ENCODE data around the gene GPSM3. TPM values are rescaled to one million over a fixed set of nuclear protein-coding genes. Genes with fewer than 3 reads are reported as not detected.

GPSM3 gene
- total and polyA plus RNA-seq, 2 experiments from 2014 or later = 5.4 to 7.3 TPM

DNA sequence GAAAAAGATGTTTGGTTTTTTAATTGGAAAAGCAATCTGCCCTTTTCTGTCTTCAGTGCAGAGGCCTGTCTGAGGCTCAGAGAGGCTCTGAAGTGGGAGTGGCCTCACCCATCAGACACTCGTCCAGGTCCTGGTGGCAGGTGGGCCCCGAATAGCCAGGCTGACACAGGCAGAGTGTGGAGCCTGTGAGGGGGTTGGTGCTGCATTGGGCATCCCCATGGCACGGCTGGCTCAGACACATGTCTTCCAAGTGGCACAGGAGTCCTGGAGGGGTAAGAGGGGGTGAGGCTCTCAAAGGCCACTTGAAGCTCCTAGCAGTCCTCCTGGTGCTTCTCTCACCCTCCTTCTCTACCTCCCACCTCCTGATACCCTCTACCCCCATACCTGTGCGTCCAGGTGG, 27.6 kb upstream of the GPSM3 start:
- TF ChIP-seq EZH2phosphoT487 (IDR thresholded peaks at IDR 0.05; ENCODE audit: insufficient read depth, low read depth) (no peak), EZH2 (IDR thresholded peaks at IDR 0.05; ENCODE audit: insufficient read depth, poor library complexity, severe bottlenecking) (no peak)
- Histone ChIP-seq H3K9me2 (ENCODE audit: insufficient read depth) (no peaks in the 10 kb centered on the region), H4K20me1 (ENCODE audit: insufficient read depth) (no peaks in the 10 kb centered on the region), H2AFZ (no peak overlapping the region), H3K4me3 (no peak overlapping the region), H3F3A (ENCODE audit: insufficient read depth) (no peaks in the 10 kb centered on the region), H3K9me3 (ENCODE audit: low read depth) (no peaks in the 10 kb centered on the region), H3K79me2 (ENCODE audit: insufficient read depth) (no peaks in the 10 kb centered on the region), H3K27ac (no peak overlapping the region), H3K4me1 (ENCODE audit: insufficient read depth) (no peaks in the 10 kb centered on the region), H3K9ac (no peak overlapping the region), H3K27me3 (replicated peaks; ENCODE audit: insufficient read depth) (no peaks in the 10 kb centered on the region), H3K4me2 (ENCODE audit: unreplicated experiment) (no peak overlapping the region), H3K36me3 (ENCODE audit: low read depth) (no peaks in the 10 kb centered on the region)
- in situ Hi-C loops (cut with MboI) = no loop called here
- DNase-seq = no peak
- WGBS, 2 experiments (ENCODE audit: low coverage in 1 of 2, low lambda C conversion rate in 2 of 2, missing lambda C conversion rate in 2 of 2) = 33 to 42% methylated on average over 4 of the region's 4 CpGs

DNA sequence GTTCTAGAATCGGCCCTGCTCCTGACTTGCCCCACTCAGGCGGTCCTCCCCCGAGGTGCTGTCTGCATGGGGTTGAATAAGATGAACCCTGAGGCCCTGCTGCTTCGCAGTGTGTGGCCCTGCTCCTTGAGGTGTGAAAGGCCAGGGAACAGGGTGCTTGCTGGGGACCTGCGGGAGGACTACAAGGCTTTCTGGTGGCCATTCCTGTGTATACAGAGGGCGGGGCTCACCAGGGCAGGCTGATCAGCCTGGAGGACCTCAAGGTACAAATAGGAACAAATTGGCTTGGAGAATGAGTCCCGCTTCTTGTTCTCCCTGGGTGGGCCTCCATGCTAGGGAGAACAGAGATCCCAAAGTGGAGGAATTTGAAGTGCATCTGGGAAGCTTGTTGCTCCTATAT, 25.7 kb upstream of the GPSM3 start:
- in situ Hi-C loops (cut with MboI) = no loop called here
- Histone ChIP-seq H3K4me3 (no peak overlapping the region), H4K20me1 (ENCODE audit: insufficient read depth) (no peaks in the 10 kb centered on the region), H3K4me1 (ENCODE audit: insufficient read depth) (no peaks in the 10 kb centered on the region), H3K4me2 (ENCODE audit: unreplicated experiment) (no peak overlapping the region), H2AFZ (no peak overlapping the region), H3K36me3 (ENCODE audit: low read depth) (no peaks in the 10 kb centered on the region), H3K79me2 (ENCODE audit: insufficient read depth) (no peaks in the 10 kb centered on the region), H3K27me3 (replicated peaks; ENCODE audit: insufficient read depth) (no peaks in the 10 kb centered on the region), H3K9me2 (ENCODE audit: insufficient read depth) (no peaks in the 10 kb centered on the region), H3K9ac (no peak overlapping the region), H3F3A (ENCODE audit: insufficient read depth) (no peaks in the 10 kb centered on the region), H3K9me3 (ENCODE audit: low read depth) (no peaks in the 10 kb centered on the region), H3K27ac (no peak overlapping the region)
- no peak for TF ChIP-seq EZH2phosphoT487 (IDR thresholded peaks at IDR 0.05; ENCODE audit: insufficient read depth, low read depth)
- no peak for TF ChIP-seq EZH2 (IDR thresholded peaks at IDR 0.05; ENCODE audit: insufficient read depth, poor library complexity, severe bottlenecking)
- DNase-seq = no peak
- 53% methylated on average over 7 of the region's 7 CpGs for WGBS, 2 experiments (ENCODE audit: low coverage in 1 of 2, low lambda C conversion rate in 2 of 2, missing lambda C conversion rate in 2 of 2)

DNA sequence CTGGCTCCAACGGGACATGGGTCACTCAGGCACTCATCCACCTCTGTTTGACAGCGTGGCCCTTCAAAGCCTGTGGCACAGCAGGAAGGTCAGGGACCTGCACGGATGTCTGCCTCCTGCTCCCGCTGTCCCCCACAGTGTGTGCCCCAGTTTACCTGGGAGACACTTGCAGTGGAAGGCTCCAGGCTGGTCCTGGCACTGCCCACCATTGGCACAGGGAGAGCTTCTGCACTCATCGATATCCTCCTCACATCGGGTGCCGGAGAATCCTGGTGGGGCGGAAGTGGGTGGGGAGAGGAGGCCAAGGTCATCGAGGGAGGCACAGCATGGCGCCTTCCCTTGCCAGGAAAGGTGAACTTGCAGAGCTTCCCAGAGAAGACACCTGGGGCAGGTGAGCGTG, 24.6 kb upstream of the GPSM3 start:
- Histone ChIP-seq H4K20me1 (ENCODE audit: insufficient read depth) (no peaks in the 10 kb centered on the region), H2AFZ (no peak overlapping the region), H3K4me2 (ENCODE audit: unreplicated experiment) (no peak overlapping the region), H3K4me1 (ENCODE audit: insufficient read depth) (no peaks in the 10 kb centered on the region), H3K9me3 (ENCODE audit: low read depth) (no peaks in the 10 kb centered on the region), H3K4me3 (no peak overlapping the region), H3K27ac (no peak overlapping the region), H3K9me2 (ENCODE audit: insufficient read depth) (no peaks in the 10 kb centered on the region), H3K9ac (no peak overlapping the region), H3F3A (ENCODE audit: insufficient read depth) (no peaks in the 10 kb centered on the region), H3K36me3 (ENCODE audit: low read depth) (no peaks in the 10 kb centered on the region), H3K27me3 (replicated peaks; ENCODE audit: insufficient read depth) (no peaks in the 10 kb centered on the region), H3K79me2 (ENCODE audit: insufficient read depth) (no peaks in the 10 kb centered on the region)
- 70 to 72% methylated on average over 11 of the region's 11 CpGs for WGBS, 2 experiments (ENCODE audit: low coverage in 1 of 2, low lambda C conversion rate in 2 of 2, missing lambda C conversion rate in 2 of 2)
- TF ChIP-seq EZH2phosphoT487 (IDR thresholded peaks at IDR 0.05; ENCODE audit: insufficient read depth, low read depth) = no peak
- no peak for TF ChIP-seq EZH2 (IDR thresholded peaks at IDR 0.05; ENCODE audit: insufficient read depth, poor library complexity, severe bottlenecking)
- no peak for DNase-seq
- in situ Hi-C loops (cut with MboI) = no loop called here

DNA sequence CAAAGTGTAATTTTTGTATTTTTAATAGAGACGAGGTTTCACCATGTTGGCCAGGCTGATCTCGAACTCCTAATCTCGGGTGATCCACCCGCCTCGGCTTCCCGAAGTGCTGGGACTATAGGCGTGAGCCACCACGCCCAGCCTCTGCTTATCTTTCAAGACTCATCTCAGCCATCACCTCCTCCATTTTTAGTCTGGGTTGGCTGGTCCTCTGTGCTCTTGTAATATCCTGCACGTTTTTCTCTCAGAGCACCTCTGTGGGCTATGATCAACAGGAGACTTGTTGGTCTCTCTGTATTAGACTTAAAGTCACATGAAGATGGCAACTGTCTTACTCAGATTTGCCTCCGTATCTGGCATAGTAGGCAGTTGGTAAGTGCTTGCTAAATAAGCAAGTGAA, 23.8 kb upstream of the GPSM3 start:
- Histone ChIP-seq H3K9me2 (ENCODE audit: insufficient read depth) (no peaks in the 10 kb centered on the region), H3K27ac (no peak overlapping the region), H3K36me3 (ENCODE audit: low read depth) (no peaks in the 10 kb centered on the region), H3K9ac (no peak overlapping the region), H3K4me3 (no peak overlapping the region), H3F3A (ENCODE audit: insufficient read depth) (no peaks in the 10 kb centered on the region), H3K4me1 (ENCODE audit: insufficient read depth) (no peaks in the 10 kb centered on the region), H2AFZ (no peak overlapping the region), H3K27me3 (replicated peaks; ENCODE audit: insufficient read depth) (no peaks in the 10 kb centered on the region), H3K4me2 (ENCODE audit: unreplicated experiment) (no peak overlapping the region), H3K9me3 (ENCODE audit: low read depth) (no peaks in the 10 kb centered on the region), H3K79me2 (ENCODE audit: insufficient read depth) (no peaks in the 10 kb centered on the region), H4K20me1 (ENCODE audit: insufficient read depth) (no peaks in the 10 kb centered on the region)
- DNase-seq = no peak
- no peak for TF ChIP-seq EZH2phosphoT487 (IDR thresholded peaks at IDR 0.05; ENCODE audit: insufficient read depth, low read depth)
- TF ChIP-seq EZH2 (IDR thresholded peaks at IDR 0.05; ENCODE audit: insufficient read depth, poor library complexity, severe bottlenecking) = no peak
- 50 to 58% methylated on average over 10 of the region's 10 CpGs for WGBS, 2 experiments (ENCODE audit: low coverage in 1 of 2, low lambda C conversion rate in 2 of 2, missing lambda C conversion rate in 2 of 2)
- in situ Hi-C loops (cut with MboI) = no loop called here

DNA sequence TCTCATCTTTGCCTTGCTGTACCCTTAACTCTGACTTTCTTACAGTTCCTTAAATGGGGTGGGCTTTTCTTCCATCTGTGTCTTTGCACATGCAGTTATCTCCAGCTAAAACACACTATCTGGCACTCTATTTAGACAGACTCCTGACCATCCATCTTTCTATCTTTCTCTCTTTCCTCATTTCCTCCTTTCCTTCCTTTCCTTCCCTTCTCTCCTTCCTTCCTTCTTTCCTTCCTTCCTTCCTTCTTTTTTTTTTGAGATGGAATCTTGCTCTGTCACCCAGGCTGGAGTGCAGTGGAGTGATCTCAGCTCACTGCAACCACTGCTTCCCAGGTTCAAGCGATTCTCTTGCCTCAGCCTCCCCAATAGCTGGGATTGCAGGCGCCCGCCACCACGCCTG, 23.2 kb upstream of the GPSM3 start:
- H3K27me3 ChIP-seq (replicated peaks; ENCODE audit: insufficient read depth) = no peaks in the 10 kb centered on the region
- no peaks in the 10 kb centered on the region for H4K20me1 ChIP-seq (ENCODE audit: insufficient read depth)
- H3F3A ChIP-seq (ENCODE audit: insufficient read depth) = no peaks in the 10 kb centered on the region
- in situ Hi-C loops (cut with MboI) = no loop called here
- no peak overlapping the region for H3K9ac ChIP-seq
- 71 to 82% methylated on average over 4 of the region's 4 CpGs for WGBS, 2 experiments (ENCODE audit: low coverage in 1 of 2, low lambda C conversion rate in 2 of 2, missing lambda C conversion rate in 2 of 2)
- H3K4me3 ChIP-seq = no peak overlapping the region
- no peak for TF ChIP-seq EZH2phosphoT487 (IDR thresholded peaks at IDR 0.05; ENCODE audit: insufficient read depth, low read depth)
- no peak for TF ChIP-seq EZH2 (IDR thresholded peaks at IDR 0.05; ENCODE audit: insufficient read depth, poor library complexity, severe bottlenecking)
- no peak overlapping the region for H2AFZ ChIP-seq
- no peak overlapping the region for H3K27ac ChIP-seq
- H3K4me1 ChIP-seq (ENCODE audit: insufficient read depth) = no peaks in the 10 kb centered on the region
- no peaks in the 10 kb centered on the region for H3K9me2 ChIP-seq (ENCODE audit: insufficient read depth)
- H3K4me2 ChIP-seq (ENCODE audit: unreplicated experiment) = no peak overlapping the region
- no peaks in the 10 kb centered on the region for H3K9me3 ChIP-seq (ENCODE audit: low read depth)
- DNase-seq = no peak
- no peaks in the 10 kb centered on the region for H3K36me3 ChIP-seq (ENCODE audit: low read depth)
- no peaks in the 10 kb centered on the region for H3K79me2 ChIP-seq (ENCODE audit: insufficient read depth)

All from GM23248 (cell line).